Sigmoid colon (tissue), 7 donors: ENCODE results near the gene CLIP4. TPM values are rescaled to one million over a fixed set of nuclear protein-coding genes. Genes with fewer than 3 reads are reported as not detected.

Experiments used
- DNase-seq: peaks from one replicate; pipeline ENCODE4 v3.0.0-alpha.2; 2019
- H3K27ac ChIP-seq, 4 donors: fragments of 200-600 bp; sonication (generic); one replicate each; pipeline ENCODE4 v1.5.1; 2016 to 2019; ENCODE audit warnings: mild to moderate bottlenecking in 1 of 4
- H3K27me3 ChIP-seq, 3 donors: fragments of 200-600 bp; sonication (generic); one replicate each; pipeline ENCODE4 v1.5.1; 2019; ENCODE audit warnings: mild to moderate bottlenecking in 1 of 3
- H3K36me3 ChIP-seq, 4 donors: fragments of 200-600 bp; sonication (generic); one replicate each; pipeline ENCODE4 v1.5.1; 2016 to 2019
- H3K4me1 ChIP-seq, 4 donors: fragments of 200-600 bp; sonication (generic); one replicate each; pipeline ENCODE4 v1.5.1; 2017 to 2019
- H3K4me3 ChIP-seq, 4 donors: fragments of 200-600 bp; sonication (generic); one replicate each; pipeline ENCODE4 v1.5.1; 2017 to 2019; ENCODE audit warnings: mild to moderate bottlenecking in 2 of 4, moderate library complexity in 1 of 4
- H3K9me3 ChIP-seq, 4 donors: fragments of 200-600 bp in 3 of 4; sonication (generic) in 3 of 4; one replicate each; pipeline versions ENCODE4 v1.5.1 to v1.6.1; 2013 to 2019
- EP300 ChIP-seq, 4 donors: sonication (generic); formaldehyde crosslinking; IDR thresholded peaks; one replicate each; pipeline ENCODE4 v1.6.1; 2017; ENCODE audit warnings: antibody characterized with exemption in 4 of 4
- POLR2A ChIP-seq, 2 donors: fragments of 450-650 bp; IDR thresholded peaks; one replicate each; pipeline ENCODE4 v1.6.1; 2016; ENCODE audit warnings: antibody characterized with exemption in 2 of 2, mild to moderate bottlenecking in 2 of 2, moderate library complexity in 2 of 2
- POLR2AphosphoS5 ChIP-seq, 4 donors: sonication (generic); formaldehyde crosslinking; IDR thresholded peaks; one replicate each; pipeline ENCODE4 v1.6.1; 2017; ENCODE audit warnings: antibody characterized with exemption in 4 of 4
- WGBS, 2 donors: extraction: QIAGEN DNeasy Blood & Tissue Kit; methylation state at CpG; one replicate each; pipeline ENCODE4 v1.1.7; 2013; 5-methylcytosine and 5-hydroxymethylcytosine counted together
- intact Hi-C: fragments of 100-400 bp; cut with DNase I; formaldehyde crosslinking; loops from one replicate; pipeline ENCODE4 v1.15.1; 2023
- polyA plus RNA-seq, 3 donors: library from polyadenylated mRNA; stranded (reverse); fragments of 200-250 nt; gene quantifications; one replicate each; pipeline ENCODE4 v1.2.3, GENCODE V29; 2013
- total RNA-seq, 4 donors: library from RNA; depleted of rRNA; stranded (reverse); fragments of >200 nt; gene quantifications; one replicate each; pipeline ENCODE4 v1.1.0, GENCODE V29; 2016
- TF ChIP-seq, protein P1 (sequence below), 4 experiments: fragments of 450-650 bp in 3 of 4; fragments of 200-600 bp in 1 of 4; IDR thresholded peaks; one replicate each; pipeline ENCODE4 v1.5.1; 2016 to 2019; ENCODE audit warnings: antibody characterized with exemption in 4 of 4, mild to moderate bottlenecking in 3 of 4, moderate library complexity in 2 of 4
- donor health status: healthy with polysubstance abuse.
- donor health status: Bipolar disorder and iron deficiency.
- donor health status: healthy.

The CLIP4 gene
- total and polyA plus RNA-seq, 7 donors, result 1.8 to 94.6 (median 68.5) TPM

DNA sequence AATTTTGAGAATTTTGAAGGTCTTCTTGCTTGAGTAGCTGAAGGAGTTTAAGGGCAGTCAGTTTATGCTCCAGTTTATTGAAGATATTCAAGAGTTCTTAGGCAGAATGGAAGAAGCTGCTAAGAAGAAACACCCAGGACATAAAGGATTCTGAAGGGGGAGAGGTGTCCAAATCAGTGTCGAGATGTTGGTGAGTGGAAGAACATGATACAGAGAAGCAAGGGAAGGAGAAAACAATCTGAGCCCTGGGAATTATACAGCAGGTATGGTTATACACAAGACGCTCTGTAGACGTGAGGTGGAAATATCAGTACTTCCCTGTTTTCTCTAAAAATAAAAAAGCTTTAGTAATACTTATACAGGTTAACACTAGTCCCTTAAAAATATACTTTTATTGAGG is 60.1 kb downstream of the CLIP4 start:
- Histone ChIP-seq H3K27me3 (no peaks in the 10 kb centered on the region), H3K9me3 (no peaks in the 10 kb centered on the region), H3K4me1 (no peaks in the 10 kb centered on the region), H3K4me3 (no peak overlapping the region), H3K36me3 (peaks cover 8 to 32% (median 9%) of the 10 kb centered on the region in 4 donors), H3K27ac (no peak overlapping the region)
- 87 to 96% methylated on average over 3 of the region's 3 CpGs for WGBS, 2 donors
- no peak for DNase-seq
- intact Hi-C loops, result no loop called here
- TF ChIP-seq, protein P1, sequence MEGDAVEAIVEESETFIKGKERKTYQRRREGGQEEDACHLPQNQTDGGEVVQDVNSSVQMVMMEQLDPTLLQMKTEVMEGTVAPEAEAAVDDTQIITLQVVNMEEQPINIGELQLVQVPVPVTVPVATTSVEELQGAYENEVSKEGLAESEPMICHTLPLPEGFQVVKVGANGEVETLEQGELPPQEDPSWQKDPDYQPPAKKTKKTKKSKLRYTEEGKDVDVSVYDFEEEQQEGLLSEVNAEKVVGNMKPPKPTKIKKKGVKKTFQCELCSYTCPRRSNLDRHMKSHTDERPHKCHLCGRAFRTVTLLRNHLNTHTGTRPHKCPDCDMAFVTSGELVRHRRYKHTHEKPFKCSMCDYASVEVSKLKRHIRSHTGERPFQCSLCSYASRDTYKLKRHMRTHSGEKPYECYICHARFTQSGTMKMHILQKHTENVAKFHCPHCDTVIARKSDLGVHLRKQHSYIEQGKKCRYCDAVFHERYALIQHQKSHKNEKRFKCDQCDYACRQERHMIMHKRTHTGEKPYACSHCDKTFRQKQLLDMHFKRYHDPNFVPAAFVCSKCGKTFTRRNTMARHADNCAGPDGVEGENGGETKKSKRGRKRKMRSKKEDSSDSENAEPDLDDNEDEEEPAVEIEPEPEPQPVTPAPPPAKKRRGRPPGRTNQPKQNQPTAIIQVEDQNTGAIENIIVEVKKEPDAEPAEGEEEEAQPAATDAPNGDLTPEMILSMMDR (IDR thresholded peaks at IDR 0.05), result no peak
- no peak for TF ChIP-seq POLR2A (IDR thresholded peaks at IDR 0.05)
- no peak for TF ChIP-seq POLR2AphosphoS5 (IDR thresholded peaks at IDR 0.05)
- no peak for TF ChIP-seq EP300 (IDR thresholded peaks at IDR 0.05)

DNA sequence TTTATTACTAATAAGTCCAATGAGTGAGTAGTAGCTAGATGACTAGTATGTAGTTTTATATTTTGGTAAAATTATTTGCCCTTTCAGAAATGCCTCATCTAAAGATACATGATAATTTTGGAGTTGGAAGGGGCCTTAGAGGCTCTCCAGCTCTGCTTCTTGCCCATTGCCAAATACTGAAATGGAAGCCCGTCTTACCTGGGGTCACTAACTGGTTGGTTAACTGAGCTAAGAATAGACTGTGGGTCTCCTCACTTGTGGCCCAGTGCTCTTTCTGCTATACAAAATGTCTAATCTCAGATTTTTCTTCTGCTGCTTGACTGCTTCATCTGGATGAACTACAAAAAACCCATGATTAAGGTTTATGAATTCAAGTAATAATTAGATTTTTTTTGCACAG is 67.1 kb downstream of the CLIP4 start:
- TF ChIP-seq, protein P1 (IDR thresholded peaks at IDR 0.05), result no peak
- TF ChIP-seq POLR2AphosphoS5 (IDR thresholded peaks at IDR 0.05) (no peak), EP300 (IDR thresholded peaks at IDR 0.05) (no peak), POLR2A (IDR thresholded peaks at IDR 0.05) (no peak)
- Histone ChIP-seq H3K9me3 (no peaks in the 10 kb centered on the region), H3K27ac (no peak overlapping the region), H3K4me3 (no peak overlapping the region), H3K27me3 (no peaks in the 10 kb centered on the region), H3K36me3 (peaks cover 0 to 26% (median 11%) of the 10 kb centered on the region in 4 donors), H3K4me1 (no peaks in the 10 kb centered on the region)
- no peak for DNase-seq
- WGBS, 2 donors, result 52 to 90% methylated on average over 1 of the region's 1 CpG
- intact Hi-C loops, result no loop called here

DNA sequence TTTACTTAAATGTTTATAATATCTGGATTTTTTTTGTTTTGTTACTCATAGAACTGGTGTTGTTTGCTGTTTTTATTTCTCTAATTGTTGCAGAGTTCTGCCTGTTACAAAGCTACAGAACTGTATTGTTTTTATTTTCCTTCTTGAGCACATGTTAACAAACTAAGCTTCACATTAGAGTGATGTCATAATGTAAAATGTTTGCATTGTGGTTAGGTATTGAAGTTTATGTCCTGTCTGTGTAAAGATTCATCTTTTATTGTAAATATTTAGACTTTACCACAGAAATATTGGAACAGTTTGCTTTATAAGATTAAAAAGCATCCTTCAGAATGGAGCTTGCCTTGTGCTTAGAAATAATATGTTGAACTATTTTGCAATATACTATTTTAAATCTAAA is 67.7 kb downstream of the CLIP4 start:
- H3K27me3 ChIP-seq, result no peaks in the 10 kb centered on the region
- no peak overlapping the region for H3K4me3 ChIP-seq
- intact Hi-C loops, result no loop called here
- TF ChIP-seq, protein P1 (IDR thresholded peaks at IDR 0.05), result no peak
- TF ChIP-seq POLR2AphosphoS5 (IDR thresholded peaks at IDR 0.05) (no peak), EP300 (IDR thresholded peaks at IDR 0.05) (no peak), POLR2A (IDR thresholded peaks at IDR 0.05) (no peak)
- H3K36me3 ChIP-seq, result peaks cover 0 to 32% (median 13%) of the 10 kb centered on the region in 4 donors
- H3K9me3 ChIP-seq, result no peaks in the 10 kb centered on the region
- no peaks in the 10 kb centered on the region for H3K4me1 ChIP-seq
- DNase-seq, result no peak
- H3K27ac ChIP-seq, result no peak overlapping the region

DNA sequence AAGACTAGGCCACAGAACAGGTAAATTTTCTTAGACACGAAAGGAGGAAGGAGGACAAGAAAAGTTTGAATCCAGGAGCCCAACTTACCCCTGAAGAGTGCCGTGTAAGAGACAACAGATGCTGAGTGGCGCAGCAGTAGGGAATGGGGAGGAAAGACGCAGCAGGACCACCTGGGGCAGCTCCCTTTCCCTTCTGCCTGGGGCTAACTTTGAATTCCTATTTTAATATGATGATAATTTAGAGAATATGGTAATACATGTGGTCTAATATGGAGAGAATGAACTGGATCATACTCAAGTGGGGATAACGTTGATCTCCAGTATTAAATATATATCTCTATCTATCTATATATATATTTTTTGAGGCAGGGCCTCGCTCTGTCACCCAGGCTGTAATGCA is 69.3 kb downstream of the CLIP4 start:
- TF ChIP-seq POLR2AphosphoS5 (IDR thresholded peaks at IDR 0.05) (no peak), EP300 (IDR thresholded peaks at IDR 0.05) (no peak), POLR2A (IDR thresholded peaks at IDR 0.05) (no peak)
- TF ChIP-seq, protein P1 (IDR thresholded peaks at IDR 0.05), result no peak

DNA sequence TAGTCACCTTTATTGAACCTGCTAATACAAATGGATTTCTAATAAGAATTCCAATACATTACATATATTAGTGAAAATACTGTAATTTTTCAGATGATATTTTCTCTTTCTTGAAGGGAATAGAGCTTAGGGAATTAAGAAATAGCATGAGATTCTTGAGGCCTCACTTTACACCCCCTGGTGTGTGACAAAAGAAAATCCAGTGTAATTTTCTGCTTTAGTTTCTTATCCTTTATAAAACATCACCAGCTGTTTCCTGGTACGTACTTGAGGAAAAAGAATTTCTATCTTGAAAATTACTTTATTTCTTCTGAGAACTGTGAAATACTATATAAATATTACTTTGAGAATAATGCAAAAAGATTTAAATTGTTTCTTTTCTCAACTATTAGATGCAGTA is 71.6 kb downstream of the CLIP4 start:
- intact Hi-C loops, result no loop called here
- H3K4me3 ChIP-seq, result no peak overlapping the region
- no peak overlapping the region for H3K27ac ChIP-seq
- no peaks in the 10 kb centered on the region for H3K9me3 ChIP-seq
- no peak for TF ChIP-seq POLR2A (IDR thresholded peaks at IDR 0.05)
- TF ChIP-seq EP300 (IDR thresholded peaks at IDR 0.05), result no peak
- TF ChIP-seq, protein P1 (IDR thresholded peaks at IDR 0.05), result no peak
- TF ChIP-seq POLR2AphosphoS5 (IDR thresholded peaks at IDR 0.05), result no peak
- H3K27me3 ChIP-seq, result no peaks in the 10 kb centered on the region
- no peak for DNase-seq
- H3K4me1 ChIP-seq, result no peaks in the 10 kb centered on the region
- WGBS, 2 donors, result 91 to 94% methylated on average over 1 of the region's 1 CpG
- peaks cover 0 to 32% (median 6%) of the 10 kb centered on the region in 4 donors for H3K36me3 ChIP-seq

More for the DNA sequence above, 69.3 kb downstream of the CLIP4 start:
- H3K9me3 ChIP-seq, result no peaks in the 10 kb centered on the region
- WGBS, 2 donors, result 91 to 96% methylated on average over 6 of the region's 6 CpGs
- H3K4me1 ChIP-seq, result no peaks in the 10 kb centered on the region
- no peak overlapping the region for H3K27ac ChIP-seq
- DNase-seq, result no peak
- intact Hi-C loops, result no loop called here
- peaks cover 0 to 36% (median 14%) of the 10 kb centered on the region in 4 donors for H3K36me3 ChIP-seq
- H3K27me3 ChIP-seq, result no peaks in the 10 kb centered on the region
- H3K4me3 ChIP-seq, result no peak overlapping the region
